OCI-LY3 (cell line): ENCODE data around the gene CCDC183.

Source experiments
- CTCF ChIP-seq: fragments of 200-600, 300-600 bp; sonication (generic); IDR thresholded peaks from 2 replicates; pipeline ENCODE4 v1.5.1; 2014; ENCODE audit warnings: antibody characterized with exemption, low read length, low read depth
- EZH2phosphoT487 ChIP-seq: fragments of 200-600 bp; shearing (Covaris generic); IDR thresholded peaks from 2 replicates; pipeline ENCODE4 v1.6.1; 2018; ENCODE audit warnings: antibody characterized with exemption, mixed run types, low read depth

GRCh38 chr9:136789523-136789937 is 6.6 kb upstream of the CCDC183 start:
- TF ChIP-seq CTCF = no peak
- no peak for TF ChIP-seq EZH2phosphoT487
